Measurements from ENCODE around the gene GABARAPL2.
"Not testable (repeated sequence)": the region's sequence is repeated elsewhere in the genome, so short reads cannot be mapped to it uniquely, and the experiment has no call there.

The GABARAPL2 gene

GRCh38 chr16:75591927-75592326 lies 25.7 kb downstream of the GABARAPL2 start:
- DNase-seq (ENCODE audit: low spot score), result not testable (repeated sequence)

GRCh38 chr16:75593308-75593707 lies 27.1 kb downstream of the GABARAPL2 start:
- DNase-seq (ENCODE audit: low spot score), result no peak

GRCh38 chr16:75593825-75594820 lies 27.9 kb downstream of the GABARAPL2 start:
- peak; percentile 66 for DNase-seq (ENCODE audit: low spot score)

- no peak for DNase-seq (ENCODE audit: low spot score)
Measured at GRCh38 chr16:75599452-75600277, 33.5 kb downstream of the GABARAPL2 start.

GRCh38 chr16:75603241-75603640 lies 37.1 kb downstream of the GABARAPL2 start:
- no peak for DNase-seq (ENCODE audit: low spot score)

- no peak for DNase-seq (ENCODE audit: low spot score)
Measured at GRCh38 chr16:75606507-75606906, 40.3 kb downstream of the GABARAPL2 start.

- no peak for DNase-seq (ENCODE audit: low spot score)
Measured at GRCh38 chr16:75614066-75614897, 48.1 kb downstream of the GABARAPL2 start.

GRCh38 chr16:75615619-75616018 lies 49.4 kb downstream of the GABARAPL2 start:
- no peak for DNase-seq (ENCODE audit: low spot score)

- no peak for DNase-seq (ENCODE audit: low spot score)
Measured at GRCh38 chr16:75616521-75617010, 50.4 kb downstream of the GABARAPL2 start.

- DNase-seq (ENCODE audit: low spot score), result no peak
Measured at GRCh38 chr16:75617121-75617520, 50.9 kb downstream of the GABARAPL2 start.

- no peak for DNase-seq (ENCODE audit: low spot score)
Measured at GRCh38 chr16:75618780-75619179, 52.6 kb downstream of the GABARAPL2 start.

- DNase-seq (ENCODE audit: low spot score), result no peak
Measured at GRCh38 chr16:75620326-75621169, 54.4 kb downstream of the GABARAPL2 start.

GRCh38 chr16:75621170-75621477 lies 54.9 kb downstream of the GABARAPL2 start:
- peak; percentile 72 for DNase-seq (ENCODE audit: low spot score)

- peak; percentile 99 for DNase-seq (ENCODE audit: low spot score)
Measured at GRCh38 chr16:75622761-75623605, 56.8 kb downstream of the GABARAPL2 start, which contains the start of gene ADAT1. Gene ADAT1, minus strand, starts transcription at chr16:75623281. Its CDS starts 2,482 bp downstream, at chr16:75620799.

GRCh38 chr16:75624921-75625334 lies 58.7 kb downstream of the GABARAPL2 start:
- no peak for DNase-seq (ENCODE audit: low spot score)

GRCh38 chr16:75626806-75627205 lies 60.6 kb downstream of the GABARAPL2 start:
- DNase-seq (ENCODE audit: low spot score), result no peak
